ENCODE measurements around the gene HPS6. TPM values are rescaled to one million over a fixed set of nuclear protein-coding genes. Genes with fewer than 3 reads are reported as not detected.

The HPS6 gene
- total RNA-seq, 1 experiment from 2014 or later, result 31.7 TPM

- H3K4me3 ChIP-seq (replicated peaks in 1 of 2; ENCODE audit: low read depth in 1 of 2, low read length in 2 of 2), result no peak overlapping the region
- H4K20me1 ChIP-seq (ENCODE audit: insufficient read depth), result no peaks in the 10 kb centered on the region
- intact Hi-C loops (cut with micrococcal nuclease), result no loop called here
- no peaks in the 10 kb centered on the region for H3K4me1 ChIP-seq (ENCODE audit: control insufficient read depth in 1 of 2, insufficient read depth in 2 of 2, low read length in 2 of 2)
- H3K9me3 ChIP-seq (ENCODE audit: control insufficient read depth in 1 of 2, insufficient read depth in 1 of 2, low read depth in 1 of 2, low read length in 2 of 2), result no peaks in the 10 kb centered on the region
- H3K9ac ChIP-seq (ENCODE audit: low read length), result no peak overlapping the region
- no peak for DNase-seq (ENCODE audit: low read depth, low spot score)
- POLR2A ChIA-PET, result no interaction called here
- BruUV-seq (replicated peaks), result no TSS peak
- no peak for ATAC-seq
- H2AFZ ChIP-seq (ENCODE audit: low read depth, low read length, poor library complexity, severe bottlenecking), result no peak overlapping the region
- RAD21 ChIA-PET (ENCODE audit: low non-redundant PET in 1 of 2, low total read pairs in 2 of 2, uncharacterized antibody in 2 of 2, unreplicated experiment in 2 of 2), result no interaction called here
- CTCF ChIA-PET, result no interaction called here
- no peaks in the 10 kb centered on the region for H3K79me2 ChIP-seq (ENCODE audit: insufficient read depth, low read length)
- H3K4me2 ChIP-seq (ENCODE audit: low read length), result no peak overlapping the region
- TF ChIP-seq, protein P1, sequence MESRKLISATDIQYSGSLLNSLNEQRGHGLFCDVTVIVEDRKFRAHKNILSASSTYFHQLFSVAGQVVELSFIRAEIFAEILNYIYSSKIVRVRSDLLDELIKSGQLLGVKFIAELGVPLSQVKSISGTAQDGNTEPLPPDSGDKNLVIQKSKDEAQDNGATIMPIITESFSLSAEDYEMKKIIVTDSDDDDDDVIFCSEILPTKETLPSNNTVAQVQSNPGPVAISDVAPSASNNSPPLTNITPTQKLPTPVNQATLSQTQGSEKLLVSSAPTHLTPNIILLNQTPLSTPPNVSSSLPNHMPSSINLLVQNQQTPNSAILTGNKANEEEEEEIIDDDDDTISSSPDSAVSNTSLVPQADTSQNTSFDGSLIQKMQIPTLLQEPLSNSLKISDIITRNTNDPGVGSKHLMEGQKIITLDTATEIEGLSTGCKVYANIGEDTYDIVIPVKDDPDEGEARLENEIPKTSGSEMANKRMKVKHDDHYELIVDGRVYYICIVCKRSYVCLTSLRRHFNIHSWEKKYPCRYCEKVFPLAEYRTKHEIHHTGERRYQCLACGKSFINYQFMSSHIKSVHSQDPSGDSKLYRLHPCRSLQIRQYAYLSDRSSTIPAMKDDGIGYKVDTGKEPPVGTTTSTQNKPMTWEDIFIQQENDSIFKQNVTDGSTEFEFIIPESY (IDR thresholded peaks at IDR 0.05; ENCODE audit: extremely low read depth, insufficient replicate concordance, low read length), result no peak
- TF ChIP-seq, protein P2, sequence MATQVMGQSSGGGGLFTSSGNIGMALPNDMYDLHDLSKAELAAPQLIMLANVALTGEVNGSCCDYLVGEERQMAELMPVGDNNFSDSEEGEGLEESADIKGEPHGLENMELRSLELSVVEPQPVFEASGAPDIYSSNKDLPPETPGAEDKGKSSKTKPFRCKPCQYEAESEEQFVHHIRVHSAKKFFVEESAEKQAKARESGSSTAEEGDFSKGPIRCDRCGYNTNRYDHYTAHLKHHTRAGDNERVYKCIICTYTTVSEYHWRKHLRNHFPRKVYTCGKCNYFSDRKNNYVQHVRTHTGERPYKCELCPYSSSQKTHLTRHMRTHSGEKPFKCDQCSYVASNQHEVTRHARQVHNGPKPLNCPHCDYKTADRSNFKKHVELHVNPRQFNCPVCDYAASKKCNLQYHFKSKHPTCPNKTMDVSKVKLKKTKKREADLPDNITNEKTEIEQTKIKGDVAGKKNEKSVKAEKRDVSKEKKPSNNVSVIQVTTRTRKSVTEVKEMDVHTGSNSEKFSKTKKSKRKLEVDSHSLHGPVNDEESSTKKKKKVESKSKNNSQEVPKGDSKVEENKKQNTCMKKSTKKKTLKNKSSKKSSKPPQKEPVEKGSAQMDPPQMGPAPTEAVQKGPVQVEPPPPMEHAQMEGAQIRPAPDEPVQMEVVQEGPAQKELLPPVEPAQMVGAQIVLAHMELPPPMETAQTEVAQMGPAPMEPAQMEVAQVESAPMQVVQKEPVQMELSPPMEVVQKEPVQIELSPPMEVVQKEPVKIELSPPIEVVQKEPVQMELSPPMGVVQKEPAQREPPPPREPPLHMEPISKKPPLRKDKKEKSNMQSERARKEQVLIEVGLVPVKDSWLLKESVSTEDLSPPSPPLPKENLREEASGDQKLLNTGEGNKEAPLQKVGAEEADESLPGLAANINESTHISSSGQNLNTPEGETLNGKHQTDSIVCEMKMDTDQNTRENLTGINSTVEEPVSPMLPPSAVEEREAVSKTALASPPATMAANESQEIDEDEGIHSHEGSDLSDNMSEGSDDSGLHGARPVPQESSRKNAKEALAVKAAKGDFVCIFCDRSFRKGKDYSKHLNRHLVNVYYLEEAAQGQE (IDR thresholded peaks at IDR 0.05; ENCODE audit: low read depth), result no peak
- no peak for TF ChIP-seq FOSL1 (IDR thresholded peaks at IDR 0.05; ENCODE audit: low read depth)
- no peak for TF ChIP-seq ELF1 (IDR thresholded peaks at IDR 0.05; ENCODE audit: borderline replicate concordance, low read depth)
- TF ChIP-seq, protein P3, sequence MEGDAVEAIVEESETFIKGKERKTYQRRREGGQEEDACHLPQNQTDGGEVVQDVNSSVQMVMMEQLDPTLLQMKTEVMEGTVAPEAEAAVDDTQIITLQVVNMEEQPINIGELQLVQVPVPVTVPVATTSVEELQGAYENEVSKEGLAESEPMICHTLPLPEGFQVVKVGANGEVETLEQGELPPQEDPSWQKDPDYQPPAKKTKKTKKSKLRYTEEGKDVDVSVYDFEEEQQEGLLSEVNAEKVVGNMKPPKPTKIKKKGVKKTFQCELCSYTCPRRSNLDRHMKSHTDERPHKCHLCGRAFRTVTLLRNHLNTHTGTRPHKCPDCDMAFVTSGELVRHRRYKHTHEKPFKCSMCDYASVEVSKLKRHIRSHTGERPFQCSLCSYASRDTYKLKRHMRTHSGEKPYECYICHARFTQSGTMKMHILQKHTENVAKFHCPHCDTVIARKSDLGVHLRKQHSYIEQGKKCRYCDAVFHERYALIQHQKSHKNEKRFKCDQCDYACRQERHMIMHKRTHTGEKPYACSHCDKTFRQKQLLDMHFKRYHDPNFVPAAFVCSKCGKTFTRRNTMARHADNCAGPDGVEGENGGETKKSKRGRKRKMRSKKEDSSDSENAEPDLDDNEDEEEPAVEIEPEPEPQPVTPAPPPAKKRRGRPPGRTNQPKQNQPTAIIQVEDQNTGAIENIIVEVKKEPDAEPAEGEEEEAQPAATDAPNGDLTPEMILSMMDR (IDR thresholded peaks at IDR 0.05 in 2 of 3, conservative IDR thresholded peaks at IDR 0.05 in 1 of 3; ENCODE audit: borderline replicate concordance in 1 of 3, insufficient read depth in 1 of 3, low read depth in 2 of 3, low read length in 2 of 3), result no peak
- TF ChIP-seq RAD21 (IDR thresholded peaks at IDR 0.05; ENCODE audit: low read depth), result no peak
- H3K27ac ChIP-seq (ENCODE audit: low read depth, low read length), result no peak overlapping the region
- H3K27me3 ChIP-seq (ENCODE audit: insufficient read depth, low read length), result no peaks in the 10 kb centered on the region
- no peaks in the 10 kb centered on the region for H3K36me3 ChIP-seq (ENCODE audit: control insufficient read depth in 1 of 2, insufficient read depth in 2 of 2, low read length in 2 of 2)
- H3K9me2 ChIP-seq (ENCODE audit: insufficient read depth), result no peaks in the 10 kb centered on the region
These were observed 31.3 kb downstream of the HPS6 start for GRCh38 chr10:102096449-102096848.

Measured in HCT116 (cell line).